Right ventricle myocardium superior (tissue), 1 donor: ENCODE results near the gene AQP7. TPM values are rescaled to one million over a fixed set of nuclear protein-coding genes. Genes with fewer than 3 reads are reported as not detected.
A peak's percentile ranks its signal among the peaks of the same experiment; 100 is the strongest.
"Not testable (repeated sequence)": the region's sequence is repeated elsewhere in the genome, so short reads cannot be mapped to it uniquely, and the experiment has no call there.

Experiments
- ATAC-seq: fragments of 200-7000 bp; cut with Tn5 transposase; one replicate; pipeline ENCODE4 v1.9.1; 2020; ENCODE audit warnings: mild to moderate bottlenecking; ENCODE audit not compliant: poor library complexity
- DNase-seq: peaks from one replicate; pipeline ENCODE4 v3.0.0-alpha.2; 2020
- intact Hi-C: fragments of 100-400 bp; cut with DNase I; formaldehyde crosslinking; loops from one replicate; pipeline ENCODE4 v1.11.2; 2022
- total RNA-seq: library from RNA; stranded (reverse); fragmentation: NEBNext Ultra II Directional; extraction: Animal tissue kit (Norgen Biotek cat#: 25700); gene quantifications from one replicate; pipeline ENCODE4 v1.2.1, GENCODE V29; 2021
- donor health status: DM: no; HTN: yes; CAD: no; lungs with severe emphysema.

The AQP7 gene
- total RNA-seq, 1 donor from 2014 or later: 155 TPM

GRCh38 chr9:33381231-33381791 is 21.1 kb downstream of the AQP7 start:
- intact Hi-C loops: no loop called here
- DNase-seq (no peak), ATAC-seq (peak; percentile 66)

- no peak for DNase-seq
- peak; percentile 40 for ATAC-seq
- intact Hi-C loops: no loop called here
Observed at GRCh38 chr9:33380390-33381094, 21.8 kb downstream of the AQP7 start.

- DNase-seq (no peak), ATAC-seq (peak; percentile 44)
- intact Hi-C loops: loop anchor here (10.0 kb wide), 1 partner anchor 85 kb away; no protein-coding TSS in a partner anchor
Observed at GRCh38 chr9:33379666-33380389, 22.5 kb downstream of the AQP7 start.

- intact Hi-C loops: loop anchor here (10.0 kb wide), 1 partner anchor 87 kb away; no protein-coding TSS in a partner anchor
- DNase-seq (no peak), ATAC-seq (no peak)
Observed at GRCh38 chr9:33378121-33378795, 24.1 kb downstream of the AQP7 start.

- ATAC-seq (no peak), DNase-seq (no peak)
- intact Hi-C loops: loop anchor here (10.0 kb wide), 1 partner anchor 88 kb away; no protein-coding TSS in a partner anchor
Observed at GRCh38 chr9:33377089-33377715, 25.2 kb downstream of the AQP7 start.

- no peak for ATAC-seq
- no peak for DNase-seq
- intact Hi-C loops: loop anchor here (2.0 to 10.0 kb wide), 2 partner anchors 39 to 89 kb away; no protein-coding TSS in a partner anchor
Observed at GRCh38 chr9:33375841-33376321, 26.5 kb downstream of the AQP7 start.

- no peak for DNase-seq
- intact Hi-C loops: loop anchor here (2.0 to 10.0 kb wide), 2 partner anchors 39 to 89 kb away; no protein-coding TSS in a partner anchor
- peak; percentile 36 for ATAC-seq
Observed at GRCh38 chr9:33375238-33375840, 27.0 kb downstream of the AQP7 start.

GRCh38 chr9:33374634-33375237 is 27.6 kb downstream of the AQP7 start:
- intact Hi-C loops: loop anchor here (2.0 to 10.0 kb wide), 2 partner anchors 40 to 90 kb away; no protein-coding TSS in a partner anchor
- ATAC-seq (peak; percentile 84), DNase-seq (peak; percentile 67)

GRCh38 chr9:33374190-33374589 is 28.2 kb downstream of the AQP7 start:
- ATAC-seq (no peak), DNase-seq (no peak)
- intact Hi-C loops: loop anchor here (2.0 to 10.0 kb wide), 2 partner anchors 41 to 91 kb away; no protein-coding TSS in a partner anchor

- DNase-seq (no peak), ATAC-seq (no peak)
- intact Hi-C loops: loop anchor here (10.0 kb wide), 1 partner anchor 92 kb away; no protein-coding TSS in a partner anchor
Observed at GRCh38 chr9:33372900-33373299, 29.5 kb downstream of the AQP7 start.

GRCh38 chr9:33366979-33367480 is 35.3 kb downstream of the AQP7 start:
- ATAC-seq (no peak), DNase-seq (no peak)
- intact Hi-C loops: no loop called here

- intact Hi-C loops, DNase-seq, ATAC-seq: not testable (repeated sequence)
Observed at GRCh38 chr9:33364814-33365213, 37.6 kb downstream of the AQP7 start.

- ATAC-seq (no peak), DNase-seq (no peak)
- intact Hi-C loops: no loop called here
Observed at GRCh38 chr9:33364127-33364526, 38.2 kb downstream of the AQP7 start.

- DNase-seq, intact Hi-C loops, ATAC-seq: not testable (repeated sequence)
Observed at GRCh38 chr9:33358641-33359040, 43.7 kb downstream of the AQP7 start.

GRCh38 chr9:33355933-33356332 is 46.4 kb downstream of the AQP7 start:
- no peak for ATAC-seq
- intact Hi-C loops: no loop called here
- no peak for DNase-seq

- intact Hi-C loops: no loop called here
- DNase-seq (no peak), ATAC-seq (no peak)
Observed at GRCh38 chr9:33354651-33355211, 47.6 kb downstream of the AQP7 start.

GRCh38 chr9:33351547-33351946 is 50.8 kb downstream of the AQP7 start:
- DNase-seq (no peak), ATAC-seq (peak; percentile 32)
- intact Hi-C loops: no loop called here
